GM12878 (cell line): ENCODE data around the gene PTPRD.

Source experiments
- ATF2 ChIP-seq: IDR thresholded peaks from 2 replicates; pipeline ENCODE4 v1.6.1; 2012; ENCODE audit warnings: low read length, inconsistent platforms
- E2F8 ChIP-seq: fragments of 450-650 bp; IDR thresholded peaks from 2 replicates; pipeline ENCODE4 v1.6.1; 2018; ENCODE audit warnings: mild to moderate bottlenecking, low read depth, moderate library complexity; ENCODE audit not compliant: partially characterized antibody
- EP300 ChIP-seq, 2 experiments: fragments of 150-350 bp in 1 of 2; IDR thresholded peaks; 2 replicates each; pipeline ENCODE4 v1.6.1; 2011 to 2012; ENCODE audit warnings: low read depth in 2 of 2, low read length in 2 of 2, borderline replicate concordance in 1 of 2, improper control_type of control experiment in 1 of 2, inconsistent platforms in 1 of 2; ENCODE audit not compliant: control insufficient read depth in 1 of 2
- FOS ChIP-seq: IDR thresholded peaks from 3 replicates; pipeline ENCODE4 v1.6.1; 2011; ENCODE audit warnings: borderline replicate concordance; ENCODE audit not compliant: insufficient read length; ENCODE audit errors: extremely low read depth
- TAF1 ChIP-seq: IDR thresholded peaks from 2 replicates; pipeline ENCODE4 v1.6.1; 2011; ENCODE audit warnings: mild to moderate bottlenecking, low read depth, low read length, borderline replicate concordance
- YBX1 ChIP-seq: fragments of 450-650 bp; IDR thresholded peaks from 2 replicates; pipeline ENCODE4 v1.6.1; 2016; ENCODE audit warnings: antibody characterized with exemption
- TF ChIP-seq, protein P1 (sequence below): fragments of 450-650 bp; IDR thresholded peaks from 2 replicates; pipeline ENCODE4 v1.6.1; 2016; ENCODE audit warnings: mild to moderate bottlenecking, moderate library complexity, borderline replicate concordance
- TF ChIP-seq, protein P2 (sequence below), 3 experiments: IDR thresholded peaks in 2 of 3; conservative IDR thresholded peaks in 1 of 3; 2 replicates each; pipeline ENCODE4 v1.5.1; 2011; ENCODE audit warnings: low read depth in 3 of 3, low read length in 3 of 3, mild to moderate bottlenecking in 3 of 3, control low read depth in 2 of 3, moderate library complexity in 2 of 3, inconsistent platforms in 1 of 3, mixed read lengths in 1 of 3; ENCODE audit not compliant: control insufficient read depth in 2 of 3, insufficient read depth in 1 of 3; ENCODE audit errors: extremely low read depth in 1 of 3
- TF ChIP-seq, protein P3 (sequence below): IDR thresholded peaks from 2 replicates; pipeline ENCODE4 v1.6.1; 2012; ENCODE audit warnings: mild to moderate bottlenecking, low read depth, low read length

DNA sequence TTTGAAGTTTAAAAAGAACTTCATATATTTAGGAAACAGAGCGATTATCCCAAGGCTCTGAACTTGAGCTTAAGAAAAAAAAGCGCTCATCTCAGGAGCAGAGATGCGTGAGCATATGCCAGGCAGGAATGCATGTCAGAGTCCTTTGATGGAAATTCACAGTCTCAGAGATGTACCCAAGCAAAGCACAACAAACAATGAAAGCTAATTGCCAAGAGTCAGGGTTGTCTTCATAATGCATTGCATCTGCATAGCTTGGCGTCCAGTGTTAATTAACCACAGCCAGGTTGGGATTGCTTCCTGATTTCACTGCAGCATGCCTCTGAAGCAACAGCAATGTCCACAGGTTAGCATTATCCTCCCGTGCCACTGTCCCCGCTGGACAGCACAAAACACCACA lies 1906.3 kb downstream of the PTPRD start:
- TF ChIP-seq FOS, result no peak
- TF ChIP-seq TAF1, result no peak
- TF ChIP-seq, protein P1, sequence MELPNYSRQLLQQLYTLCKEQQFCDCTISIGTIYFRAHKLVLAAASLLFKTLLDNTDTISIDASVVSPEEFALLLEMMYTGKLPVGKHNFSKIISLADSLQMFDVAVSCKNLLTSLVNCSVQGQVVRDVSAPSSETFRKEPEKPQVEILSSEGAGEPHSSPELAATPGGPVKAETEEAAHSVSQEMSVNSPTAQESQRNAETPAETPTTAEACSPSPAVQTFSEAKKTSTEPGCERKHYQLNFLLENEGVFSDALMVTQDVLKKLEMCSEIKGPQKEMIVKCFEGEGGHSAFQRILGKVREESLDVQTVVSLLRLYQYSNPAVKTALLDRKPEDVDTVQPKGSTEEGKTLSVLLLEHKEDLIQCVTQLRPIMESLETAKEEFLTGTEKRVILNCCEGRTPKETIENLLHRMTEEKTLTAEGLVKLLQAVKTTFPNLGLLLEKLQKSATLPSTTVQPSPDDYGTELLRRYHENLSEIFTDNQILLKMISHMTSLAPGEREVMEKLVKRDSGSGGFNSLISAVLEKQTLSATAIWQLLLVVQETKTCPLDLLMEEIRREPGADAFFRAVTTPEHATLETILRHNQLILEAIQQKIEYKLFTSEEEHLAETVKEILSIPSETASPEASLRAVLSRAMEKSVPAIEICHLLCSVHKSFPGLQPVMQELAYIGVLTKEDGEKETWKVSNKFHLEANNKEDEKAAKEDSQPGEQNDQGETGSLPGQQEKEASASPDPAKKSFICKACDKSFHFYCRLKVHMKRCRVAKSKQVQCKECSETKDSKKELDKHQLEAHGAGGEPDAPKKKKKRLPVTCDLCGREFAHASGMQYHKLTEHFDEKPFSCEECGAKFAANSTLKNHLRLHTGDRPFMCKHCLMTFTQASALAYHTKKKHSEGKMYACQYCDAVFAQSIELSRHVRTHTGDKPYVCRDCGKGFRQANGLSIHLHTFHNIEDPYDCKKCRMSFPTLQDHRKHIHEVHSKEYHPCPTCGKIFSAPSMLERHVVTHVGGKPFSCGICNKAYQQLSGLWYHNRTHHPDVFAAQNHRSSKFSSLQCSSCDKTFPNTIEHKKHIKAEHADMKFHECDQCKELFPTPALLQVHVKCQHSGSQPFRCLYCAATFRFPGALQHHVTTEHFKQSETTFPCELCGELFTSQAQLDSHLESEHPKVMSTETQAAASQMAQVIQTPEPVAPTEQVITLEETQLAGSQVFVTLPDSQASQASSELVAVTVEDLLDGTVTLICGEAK, result no peak
- TF ChIP-seq YBX1, result no peak
- TF ChIP-seq E2F8, result no peak
- no peak for TF ChIP-seq EP300 (IDR thresholded peaks at IDR 0.05; ENCODE audit: borderline replicate concordance in 1 of 2, control insufficient read depth in 1 of 2, low read depth in 2 of 2, low read length in 2 of 2)
- TF ChIP-seq, protein P2, sequence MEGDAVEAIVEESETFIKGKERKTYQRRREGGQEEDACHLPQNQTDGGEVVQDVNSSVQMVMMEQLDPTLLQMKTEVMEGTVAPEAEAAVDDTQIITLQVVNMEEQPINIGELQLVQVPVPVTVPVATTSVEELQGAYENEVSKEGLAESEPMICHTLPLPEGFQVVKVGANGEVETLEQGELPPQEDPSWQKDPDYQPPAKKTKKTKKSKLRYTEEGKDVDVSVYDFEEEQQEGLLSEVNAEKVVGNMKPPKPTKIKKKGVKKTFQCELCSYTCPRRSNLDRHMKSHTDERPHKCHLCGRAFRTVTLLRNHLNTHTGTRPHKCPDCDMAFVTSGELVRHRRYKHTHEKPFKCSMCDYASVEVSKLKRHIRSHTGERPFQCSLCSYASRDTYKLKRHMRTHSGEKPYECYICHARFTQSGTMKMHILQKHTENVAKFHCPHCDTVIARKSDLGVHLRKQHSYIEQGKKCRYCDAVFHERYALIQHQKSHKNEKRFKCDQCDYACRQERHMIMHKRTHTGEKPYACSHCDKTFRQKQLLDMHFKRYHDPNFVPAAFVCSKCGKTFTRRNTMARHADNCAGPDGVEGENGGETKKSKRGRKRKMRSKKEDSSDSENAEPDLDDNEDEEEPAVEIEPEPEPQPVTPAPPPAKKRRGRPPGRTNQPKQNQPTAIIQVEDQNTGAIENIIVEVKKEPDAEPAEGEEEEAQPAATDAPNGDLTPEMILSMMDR (IDR thresholded peaks at IDR 0.05 in 2 of 3, conservative IDR thresholded peaks at IDR 0.05 in 1 of 3; ENCODE audit: control insufficient read depth in 2 of 3, extremely low read depth in 1 of 3, insufficient read depth in 1 of 3, low read depth in 3 of 3, low read length in 3 of 3), result no peak
- TF ChIP-seq ATF2, result no peak
- TF ChIP-seq, protein P3, sequence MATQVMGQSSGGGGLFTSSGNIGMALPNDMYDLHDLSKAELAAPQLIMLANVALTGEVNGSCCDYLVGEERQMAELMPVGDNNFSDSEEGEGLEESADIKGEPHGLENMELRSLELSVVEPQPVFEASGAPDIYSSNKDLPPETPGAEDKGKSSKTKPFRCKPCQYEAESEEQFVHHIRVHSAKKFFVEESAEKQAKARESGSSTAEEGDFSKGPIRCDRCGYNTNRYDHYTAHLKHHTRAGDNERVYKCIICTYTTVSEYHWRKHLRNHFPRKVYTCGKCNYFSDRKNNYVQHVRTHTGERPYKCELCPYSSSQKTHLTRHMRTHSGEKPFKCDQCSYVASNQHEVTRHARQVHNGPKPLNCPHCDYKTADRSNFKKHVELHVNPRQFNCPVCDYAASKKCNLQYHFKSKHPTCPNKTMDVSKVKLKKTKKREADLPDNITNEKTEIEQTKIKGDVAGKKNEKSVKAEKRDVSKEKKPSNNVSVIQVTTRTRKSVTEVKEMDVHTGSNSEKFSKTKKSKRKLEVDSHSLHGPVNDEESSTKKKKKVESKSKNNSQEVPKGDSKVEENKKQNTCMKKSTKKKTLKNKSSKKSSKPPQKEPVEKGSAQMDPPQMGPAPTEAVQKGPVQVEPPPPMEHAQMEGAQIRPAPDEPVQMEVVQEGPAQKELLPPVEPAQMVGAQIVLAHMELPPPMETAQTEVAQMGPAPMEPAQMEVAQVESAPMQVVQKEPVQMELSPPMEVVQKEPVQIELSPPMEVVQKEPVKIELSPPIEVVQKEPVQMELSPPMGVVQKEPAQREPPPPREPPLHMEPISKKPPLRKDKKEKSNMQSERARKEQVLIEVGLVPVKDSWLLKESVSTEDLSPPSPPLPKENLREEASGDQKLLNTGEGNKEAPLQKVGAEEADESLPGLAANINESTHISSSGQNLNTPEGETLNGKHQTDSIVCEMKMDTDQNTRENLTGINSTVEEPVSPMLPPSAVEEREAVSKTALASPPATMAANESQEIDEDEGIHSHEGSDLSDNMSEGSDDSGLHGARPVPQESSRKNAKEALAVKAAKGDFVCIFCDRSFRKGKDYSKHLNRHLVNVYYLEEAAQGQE, result no peak
